Calu3 (cell line): ENCODE data around the gene RPS19. TPM values are rescaled to one million over a fixed set of nuclear protein-coding genes. Genes with fewer than 3 reads are reported as not detected.

Experiments used
- BruUV-seq: library from RNA; stranded (reverse); fragments of 400-500 nt; replicated peaks from 2 replicates; lab custom pipeline; 2021; lab: Mats Ljungman, UMichigan
- CTCF ChIA-PET: fragments of 300-600 bp; sonication (Branson Sonifier 250); formaldehyde crosslinking; loops from one replicate; lab custom pipeline; 2022; ENCODE audit warnings: antibody characterized with exemption; lab: Charles Lee
- DNase-seq: peaks from one replicate; pipeline ENCODE4 v3.0.0; 2022
- H3K27ac Mint-ChIP-seq: one replicate; pipeline ENCODE4 v1.8.0; 2022; ENCODE audit warnings: mixed read lengths; ENCODE audit not compliant: unreplicated experiment
- H3K27me3 Mint-ChIP-seq: one replicate; pipeline ENCODE4 v1.8.0; 2022; ENCODE audit warnings: mixed read lengths; ENCODE audit not compliant: unreplicated experiment
- H3K36me3 Mint-ChIP-seq: one replicate; pipeline ENCODE4 v1.8.0; 2022; ENCODE audit warnings: mild to moderate bottlenecking, moderate library complexity, mixed read lengths; ENCODE audit not compliant: insufficient read depth, unreplicated experiment
- H3K4me1 Mint-ChIP-seq: one replicate; pipeline ENCODE4 v1.8.0; 2022; ENCODE audit warnings: mild to moderate bottlenecking, low read depth, mixed read lengths; ENCODE audit not compliant: unreplicated experiment
- H3K4me3 Mint-ChIP-seq: one replicate; pipeline ENCODE4 v1.8.0; 2022; ENCODE audit warnings: mild to moderate bottlenecking, low read depth, moderate library complexity, mixed read lengths; ENCODE audit not compliant: unreplicated experiment
- H3K9me3 Mint-ChIP-seq: one replicate; pipeline ENCODE4 v1.8.0; 2022; ENCODE audit warnings: low read depth, mixed read lengths; ENCODE audit not compliant: unreplicated experiment
- intact Hi-C: fragments of 100-400 bp; cut with micrococcal nuclease; formaldehyde crosslinking; loops from one replicate; pipeline ENCODE4 v1.10.0; 2022; ENCODE audit not compliant: unreplicated experiment
- total RNA-seq: library from RNA; stranded (reverse); gene quantifications from 2 replicates; pipeline ENCODE4 v1.2.3, GENCODE V29; 2022
- TF ChIP-seq, protein P1 (sequence below): fragments of 200-600 bp; IDR thresholded peaks from one replicate; pipeline ENCODE4 v1.8.0; 2022; ENCODE audit warnings: antibody characterized with exemption; ENCODE audit not compliant: unreplicated experiment

RPS19 gene
- total RNA-seq, 1 experiment from 2014 or later, result 2,220 TPM

DNA sequence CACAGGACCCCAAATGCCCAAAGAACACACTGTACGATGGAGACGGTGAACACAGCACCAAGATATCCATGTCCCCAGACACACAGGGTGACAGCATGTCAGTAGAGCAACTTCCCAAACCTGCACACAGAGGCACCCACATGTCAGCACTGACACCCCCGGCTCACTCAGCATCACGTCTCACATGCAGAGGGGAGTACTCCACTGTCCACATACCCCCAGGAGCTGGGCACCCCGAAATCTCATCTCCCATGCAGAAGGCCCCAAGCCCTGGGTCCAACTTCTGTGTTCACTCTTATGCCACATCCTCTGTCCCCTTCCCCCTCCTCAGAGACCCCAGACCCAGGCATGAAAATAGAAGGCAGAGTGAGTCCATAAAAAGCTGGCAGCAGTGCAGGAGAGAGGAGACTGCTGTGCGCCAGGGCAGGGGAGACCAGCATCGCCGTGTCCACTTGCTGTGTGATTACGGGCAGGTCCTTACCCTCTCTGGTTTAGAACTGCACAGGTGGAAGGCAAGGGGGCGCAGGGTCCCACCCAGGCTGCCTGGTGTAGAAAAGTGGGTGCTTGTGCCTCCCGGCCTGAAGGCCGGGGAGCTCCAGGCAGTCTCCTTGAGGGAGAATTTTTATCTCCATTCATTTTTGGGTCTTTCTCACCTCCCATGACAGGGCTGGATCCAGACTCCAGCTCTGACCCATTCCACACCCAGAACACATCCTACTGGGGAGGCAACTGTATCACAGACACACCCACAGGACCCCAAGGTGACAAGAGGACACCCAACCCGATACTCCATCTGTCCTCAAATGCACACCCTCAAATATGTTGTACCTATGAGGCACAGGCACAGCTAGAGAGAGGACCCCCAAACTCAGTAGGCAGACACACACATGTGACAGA lies 51.2 kb downstream of the RPS19 start:
- no TSS peak for BruUV-seq
- TF ChIP-seq, protein P1, sequence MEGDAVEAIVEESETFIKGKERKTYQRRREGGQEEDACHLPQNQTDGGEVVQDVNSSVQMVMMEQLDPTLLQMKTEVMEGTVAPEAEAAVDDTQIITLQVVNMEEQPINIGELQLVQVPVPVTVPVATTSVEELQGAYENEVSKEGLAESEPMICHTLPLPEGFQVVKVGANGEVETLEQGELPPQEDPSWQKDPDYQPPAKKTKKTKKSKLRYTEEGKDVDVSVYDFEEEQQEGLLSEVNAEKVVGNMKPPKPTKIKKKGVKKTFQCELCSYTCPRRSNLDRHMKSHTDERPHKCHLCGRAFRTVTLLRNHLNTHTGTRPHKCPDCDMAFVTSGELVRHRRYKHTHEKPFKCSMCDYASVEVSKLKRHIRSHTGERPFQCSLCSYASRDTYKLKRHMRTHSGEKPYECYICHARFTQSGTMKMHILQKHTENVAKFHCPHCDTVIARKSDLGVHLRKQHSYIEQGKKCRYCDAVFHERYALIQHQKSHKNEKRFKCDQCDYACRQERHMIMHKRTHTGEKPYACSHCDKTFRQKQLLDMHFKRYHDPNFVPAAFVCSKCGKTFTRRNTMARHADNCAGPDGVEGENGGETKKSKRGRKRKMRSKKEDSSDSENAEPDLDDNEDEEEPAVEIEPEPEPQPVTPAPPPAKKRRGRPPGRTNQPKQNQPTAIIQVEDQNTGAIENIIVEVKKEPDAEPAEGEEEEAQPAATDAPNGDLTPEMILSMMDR, result no peak
- peaks cover 9% of the 10 kb centered on the region for H3K4me1 Mint-ChIP-seq

DNA sequence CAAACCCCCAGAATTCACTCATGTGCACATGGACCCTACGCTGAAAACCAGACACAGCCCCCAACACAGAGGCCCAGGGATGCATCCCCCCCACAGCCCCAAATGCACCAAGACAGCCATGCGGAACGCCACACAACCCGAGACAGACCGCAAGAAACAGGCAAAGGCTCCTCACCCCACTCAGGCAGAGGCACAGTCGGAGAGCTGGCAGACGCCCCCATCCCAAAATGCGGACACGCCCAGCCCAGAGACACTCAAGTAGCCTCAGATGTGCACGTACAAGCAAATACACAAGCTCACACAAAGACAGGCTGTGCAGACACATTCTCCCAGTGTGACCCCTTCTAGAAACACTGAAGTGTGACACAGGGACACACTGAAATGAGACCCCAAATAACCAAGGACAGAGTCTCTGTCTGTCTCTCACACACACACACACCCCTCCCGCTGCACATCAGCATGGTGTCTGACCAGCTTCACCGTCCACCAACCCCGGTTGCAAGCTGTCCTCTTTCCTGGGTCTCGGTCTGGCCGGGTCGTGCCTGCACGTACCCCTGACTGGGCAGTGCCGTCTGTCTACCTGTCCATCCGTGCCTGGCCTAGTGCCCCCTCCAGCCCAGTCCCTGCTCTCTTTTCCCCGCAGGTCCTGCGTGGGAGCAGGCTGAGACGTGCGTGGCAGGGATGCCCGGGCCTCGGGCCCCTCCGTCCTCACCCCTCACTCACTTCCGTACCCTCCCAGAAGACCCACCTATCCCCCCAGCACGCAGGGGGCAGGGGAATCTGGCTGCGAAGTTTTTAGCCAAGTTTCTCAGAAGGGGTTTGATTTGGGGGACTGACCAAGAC lies 52.1 kb downstream of the RPS19 start:
- no peak for DNase-seq
- Mint-ChIP-seq H3K4me1 (peaks cover under 1% of the 10 kb centered on the region), H3K36me3 (peaks cover 15% of the 10 kb centered on the region), H3K27ac (no peak overlapping the region), H3K4me3 (no peak overlapping the region), H3K27me3 (no peaks in the 10 kb centered on the region), H3K9me3 (no peaks in the 10 kb centered on the region)
- BruUV-seq, result TSS peak; percentile 44
- CTCF ChIA-PET, result no interaction called here
- TF ChIP-seq, protein P1, result no peak
- intact Hi-C loops, result no loop called here

More for the DNA sequence above, 51.2 kb downstream of the RPS19 start:
- Mint-ChIP-seq H3K36me3 (peaks cover 24% of the 10 kb centered on the region), H3K9me3 (no peaks in the 10 kb centered on the region), H3K27ac (peak overlapping the region; percentile 62), H3K4me3 (no peak overlapping the region), H3K27me3 (no peaks in the 10 kb centered on the region)
- CTCF ChIA-PET, result no interaction called here
- intact Hi-C loops, result no loop called here
- DNase-seq, result no peak

DNA sequence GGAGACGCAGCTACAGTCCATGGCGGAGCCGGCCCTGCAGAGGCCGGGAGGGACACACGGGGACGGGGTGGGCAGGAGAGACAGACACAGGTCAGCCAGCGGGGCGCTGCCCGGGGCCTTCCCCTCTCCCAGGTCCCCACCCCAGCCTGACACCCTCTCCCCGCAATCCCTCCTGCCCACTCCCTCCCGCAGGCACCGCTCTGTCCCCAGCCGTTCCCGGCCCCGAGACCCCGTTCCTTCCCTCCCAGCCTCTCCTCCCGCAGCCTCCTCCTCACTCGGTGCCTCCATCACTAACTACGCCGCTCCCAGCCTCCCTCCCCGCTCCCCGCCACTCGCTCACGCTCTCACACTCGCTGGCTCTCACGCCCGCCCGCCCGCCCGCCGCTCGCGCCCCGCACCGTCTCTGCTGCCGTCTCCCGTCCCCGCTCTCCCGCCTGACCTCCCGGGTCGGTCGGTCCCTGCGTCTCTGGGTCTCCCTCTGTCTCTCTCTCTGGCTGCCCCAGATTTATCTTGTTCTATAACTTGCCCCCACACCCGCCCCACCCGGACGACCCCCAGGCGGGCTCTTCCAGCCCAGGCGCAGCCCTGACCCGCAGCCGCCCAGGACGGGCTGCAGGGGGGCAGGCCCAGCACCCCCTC lies 53.0 kb downstream of the RPS19 start:
- H3K27ac Mint-ChIP-seq, result no peak overlapping the region
- intact Hi-C loops, result no loop called here
- no TSS peak for BruUV-seq
- H3K36me3 Mint-ChIP-seq, result peaks cover 11% of the 10 kb centered on the region
- CTCF ChIA-PET, result no interaction called here
- TF ChIP-seq, protein P1, result no peak
- H3K4me1 Mint-ChIP-seq, result no peaks in the 10 kb centered on the region
- no peaks in the 10 kb centered on the region for H3K9me3 Mint-ChIP-seq
- no peak overlapping the region for H3K4me3 Mint-ChIP-seq
- H3K27me3 Mint-ChIP-seq, result no peaks in the 10 kb centered on the region
- no peak for DNase-seq
